Hepatocyte (in vitro differentiated cells): Measurements from ENCODE around the gene NDUFB4. TPM values are rescaled to one million over a fixed set of nuclear protein-coding genes. Genes with fewer than 3 reads are reported as not detected.

Experiments
- DNase-seq: peaks from one replicate; pipeline ENCODE4 v3.0.0-alpha.2; 2016; ENCODE audit warnings: low spot score
- H2AFZ ChIP-seq: fragments of 200-600 bp; sonication (generic); 2 replicates; pipeline ENCODE4 v1.6.0; 2016; ENCODE audit warnings: antibody characterized with exemption, mild to moderate bottlenecking
- H3K27ac ChIP-seq: fragments of 200-600 bp; sonication (generic); 2 replicates; pipeline ENCODE4 v1.5.1; 2016; ENCODE audit warnings: mild to moderate bottlenecking
- H3K27me3 ChIP-seq: fragments of 200-600 bp; sonication (generic); 2 replicates; pipeline ENCODE4 v1.6.1; 2016
- H3K36me3 ChIP-seq: fragments of 200-600 bp; sonication (generic); replicated peaks from 2 replicates; pipeline ENCODE4 v1.5.1; 2016; ENCODE audit warnings: low read depth; ENCODE audit not compliant: insufficient read depth
- H3K4me1 ChIP-seq: fragments of 200-600 bp; sonication (generic); 2 replicates; pipeline ENCODE4 v1.5.1; 2016; ENCODE audit warnings: mild to moderate bottlenecking, moderate library complexity; ENCODE audit not compliant: insufficient read depth
- H3K4me2 ChIP-seq: fragments of 200-600 bp; sonication (generic); 2 replicates; pipeline ENCODE4 v1.6.0; 2016
- H3K4me3 ChIP-seq: fragments of 200-600 bp; sonication (generic); 2 replicates; pipeline ENCODE4 v1.5.1; 2016; ENCODE audit warnings: mild to moderate bottlenecking
- H3K79me2 ChIP-seq: fragments of 200-600 bp; sonication (generic); 2 replicates; pipeline ENCODE4 v1.6.0; 2017; ENCODE audit warnings: mild to moderate bottlenecking
- H3K9me2 ChIP-seq: fragments of 200-600 bp; sonication (generic); replicated peaks from 2 replicates; pipeline ENCODE4 v1.6.0; 2017; ENCODE audit warnings: mild to moderate bottlenecking; ENCODE audit not compliant: insufficient read depth
- H3K9me3 ChIP-seq: fragments of 200-600 bp; sonication (generic); 2 replicates; pipeline ENCODE4 v1.5.1; 2016; ENCODE audit warnings: low read depth, mild to moderate bottlenecking
- H4K20me1 ChIP-seq: fragments of 200-600 bp; sonication (generic); 2 replicates; pipeline ENCODE4 v1.6.0; 2016; ENCODE audit warnings: mild to moderate bottlenecking; ENCODE audit not compliant: insufficient read depth, poor library complexity, severe bottlenecking
- EZH2 ChIP-seq: fragments of 200-600 bp; sonication (generic); IDR thresholded peaks from 2 replicates; pipeline ENCODE4 v1.6.1; 2016; ENCODE audit warnings: antibody characterized with exemption, mild to moderate bottlenecking, borderline replicate concordance
- EZH2phosphoT487 ChIP-seq: fragments of 200-600 bp; sonication (generic); IDR thresholded peaks from one replicate; pipeline ENCODE4 v1.6.1; 2018; ENCODE audit warnings: antibody characterized with exemption, mild to moderate bottlenecking, low read depth, moderate library complexity; ENCODE audit not compliant: unreplicated experiment, severe bottlenecking
- WGBS: methylation state at CpG from one replicate; pipeline ENCODE4 v1.1.6; 2016; ENCODE audit warnings: low lambda C conversion rate; ENCODE audit errors: missing lambda C conversion rate; 5-methylcytosine and 5-hydroxymethylcytosine counted together
- polyA plus RNA-seq: library from polyadenylated mRNA; unstranded; fragments of >200 nt; fragmentation: Nextera tagmentation; extraction: Ambion mirVana; gene quantifications from 2 replicates; pipeline ENCODE4 v1.2.1, GENCODE V29; 2016
- total RNA-seq: library from RNA; depleted of rRNA; stranded (reverse); fragments of >200 nt; gene quantifications from 2 replicates; pipeline ENCODE4 v1.2.3, GENCODE V29; 2014
- TF ChIP-seq, protein P1 (sequence below): fragments of 200-600 bp; sonication (generic); IDR thresholded peaks from 2 replicates; pipeline ENCODE4 v1.5.1; 2016; ENCODE audit warnings: antibody characterized with exemption, mild to moderate bottlenecking; ENCODE audit not compliant: poor library complexity

NDUFB4 gene
- total and polyA plus RNA-seq, 2 experiments from 2014 or later = 114 to 290 TPM

DNA sequence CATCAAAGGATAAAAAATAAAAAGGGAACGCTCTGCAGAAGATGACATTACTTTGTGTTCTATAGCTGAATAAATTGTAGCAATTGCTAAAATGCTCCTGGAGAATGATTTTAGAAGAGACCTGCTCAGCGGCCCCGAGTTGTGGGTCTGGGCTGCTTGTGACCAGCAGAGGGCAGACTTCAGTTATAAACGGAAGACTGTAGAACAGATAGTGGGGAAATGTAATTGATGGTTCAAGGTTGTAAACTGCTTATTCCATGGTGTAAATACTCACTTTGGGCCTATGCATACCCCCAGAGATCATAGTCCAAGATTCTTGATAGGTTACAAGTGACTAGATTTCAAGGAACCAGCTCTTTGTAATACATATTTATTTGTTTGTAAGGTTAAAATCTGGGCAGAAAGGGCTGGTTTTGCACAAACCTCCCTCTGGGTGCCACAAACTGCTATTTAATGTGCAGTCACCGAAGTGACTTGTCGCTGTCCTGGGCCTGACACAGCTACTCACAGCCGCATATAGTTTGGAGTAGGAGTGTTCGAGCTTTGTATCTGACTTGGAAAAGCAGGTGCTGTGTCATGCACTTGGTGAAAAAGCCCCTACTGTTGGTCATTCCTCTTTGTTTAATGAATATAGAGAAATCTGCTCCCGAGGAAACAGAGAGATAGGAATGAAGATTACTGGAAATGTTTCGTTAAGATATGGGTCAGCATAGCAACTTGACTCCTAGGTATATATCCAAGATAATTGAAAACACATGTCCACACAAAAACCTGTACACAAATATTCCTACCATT, 34.7 kb upstream of the NDUFB4 start:
- Histone ChIP-seq H3K36me3 (no peaks in the 10 kb centered on the region), H3K9me3 (no peaks in the 10 kb centered on the region), H3K27ac (no peak overlapping the region), H2AFZ (no peak overlapping the region), H3K9me2 (no peaks in the 10 kb centered on the region), H4K20me1 (no peaks in the 10 kb centered on the region), H3K27me3 (no peaks in the 10 kb centered on the region), H3K4me1 (peaks cover 13% of the 10 kb centered on the region), H3K4me2 (no peak overlapping the region), H3K4me3 (no peak overlapping the region), H3K79me2 (no peaks in the 10 kb centered on the region)
- peak; percentile 86 for DNase-seq
- WGBS = 27% methylated on average over 10 of the region's 10 CpGs
- TF ChIP-seq, protein P1, sequence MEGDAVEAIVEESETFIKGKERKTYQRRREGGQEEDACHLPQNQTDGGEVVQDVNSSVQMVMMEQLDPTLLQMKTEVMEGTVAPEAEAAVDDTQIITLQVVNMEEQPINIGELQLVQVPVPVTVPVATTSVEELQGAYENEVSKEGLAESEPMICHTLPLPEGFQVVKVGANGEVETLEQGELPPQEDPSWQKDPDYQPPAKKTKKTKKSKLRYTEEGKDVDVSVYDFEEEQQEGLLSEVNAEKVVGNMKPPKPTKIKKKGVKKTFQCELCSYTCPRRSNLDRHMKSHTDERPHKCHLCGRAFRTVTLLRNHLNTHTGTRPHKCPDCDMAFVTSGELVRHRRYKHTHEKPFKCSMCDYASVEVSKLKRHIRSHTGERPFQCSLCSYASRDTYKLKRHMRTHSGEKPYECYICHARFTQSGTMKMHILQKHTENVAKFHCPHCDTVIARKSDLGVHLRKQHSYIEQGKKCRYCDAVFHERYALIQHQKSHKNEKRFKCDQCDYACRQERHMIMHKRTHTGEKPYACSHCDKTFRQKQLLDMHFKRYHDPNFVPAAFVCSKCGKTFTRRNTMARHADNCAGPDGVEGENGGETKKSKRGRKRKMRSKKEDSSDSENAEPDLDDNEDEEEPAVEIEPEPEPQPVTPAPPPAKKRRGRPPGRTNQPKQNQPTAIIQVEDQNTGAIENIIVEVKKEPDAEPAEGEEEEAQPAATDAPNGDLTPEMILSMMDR = peak; percentile 91
- no peak for TF ChIP-seq EZH2

GRCh38 chr3:120563356-120564022, 32.6 kb upstream of the NDUFB4 start:
- H3K36me3 ChIP-seq = no peaks in the 10 kb centered on the region
- no peaks in the 10 kb centered on the region for H3K9me2 ChIP-seq
- 74% methylated on average over 5 of the region's 5 CpGs for WGBS
- no peak for TF ChIP-seq EZH2phosphoT487
- TF ChIP-seq, protein P1 = no peak
- TF ChIP-seq EZH2 = no peak
- no peaks in the 10 kb centered on the region for H3K27me3 ChIP-seq
- no peak overlapping the region for H3K4me3 ChIP-seq
- peaks cover 18% of the 10 kb centered on the region for H3K4me1 ChIP-seq
- H3K4me2 ChIP-seq = no peak overlapping the region
- H3K27ac ChIP-seq = no peak overlapping the region
- no peak for DNase-seq
- no peaks in the 10 kb centered on the region for H3K9me3 ChIP-seq
- H3K79me2 ChIP-seq = no peaks in the 10 kb centered on the region
- H4K20me1 ChIP-seq = no peaks in the 10 kb centered on the region
- no peak overlapping the region for H2AFZ ChIP-seq

GRCh38 chr3:120566243-120566975, 29.7 kb upstream of the NDUFB4 start:
- no peak for TF ChIP-seq EZH2phosphoT487
- no peak for TF ChIP-seq EZH2
- TF ChIP-seq, protein P1 = no peak
- H3K4me2 ChIP-seq = peak overlapping the region; percentile 74
- no peaks in the 10 kb centered on the region for H3K9me2 ChIP-seq
- DNase-seq = no peak
- no peaks in the 10 kb centered on the region for H3K36me3 ChIP-seq
- 42% methylated on average over 4 of the region's 4 CpGs for WGBS
- peaks cover 10% of the 10 kb centered on the region for H3K4me1 ChIP-seq
- H3K27ac ChIP-seq = peak overlapping the region; percentile 70
- H3K27me3 ChIP-seq = no peaks in the 10 kb centered on the region
- H3K9me3 ChIP-seq = no peaks in the 10 kb centered on the region
- no peak overlapping the region for H3K4me3 ChIP-seq
- no peaks in the 10 kb centered on the region for H3K79me2 ChIP-seq
- H4K20me1 ChIP-seq = no peaks in the 10 kb centered on the region
- H2AFZ ChIP-seq = no peak overlapping the region
